ENCODE measurements around the gene RBM26.

RBM26 gene

DNA sequence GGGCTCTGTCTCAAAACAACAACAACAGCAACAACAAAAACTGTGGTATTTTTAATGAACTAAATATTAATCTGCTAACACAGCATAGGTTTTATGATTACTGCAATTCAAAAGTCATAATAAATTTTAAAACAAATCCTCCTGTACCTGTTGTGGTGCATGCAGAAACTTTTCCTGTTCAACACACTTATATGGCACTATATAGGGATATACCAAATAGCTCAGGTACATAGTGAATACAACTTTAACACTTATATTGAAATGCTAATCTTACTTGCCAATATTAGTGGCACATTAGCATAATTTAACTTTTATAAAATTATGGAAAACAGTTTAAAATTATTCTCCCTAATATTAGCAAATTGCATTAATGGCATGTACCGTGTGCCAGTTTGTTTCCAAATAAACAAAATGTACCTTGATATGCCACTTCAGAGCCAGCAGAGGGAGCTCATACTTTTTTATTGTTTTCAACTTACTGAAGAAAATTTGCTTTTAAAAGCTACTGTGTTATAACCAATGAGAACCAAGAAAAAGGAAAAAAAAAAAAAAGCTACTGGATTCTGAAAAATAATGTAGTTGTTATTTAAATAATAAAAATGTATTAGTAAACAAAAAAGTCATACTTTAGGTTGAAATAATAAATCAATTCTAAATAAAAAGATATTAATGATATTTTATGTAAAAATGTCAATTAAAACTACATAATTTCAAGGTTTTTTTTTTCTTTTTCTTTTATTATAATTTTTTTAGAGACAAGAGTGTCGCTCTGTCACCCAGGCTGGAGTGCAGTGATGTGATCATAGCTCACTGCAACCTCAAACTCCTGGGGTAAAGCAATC is 18.0 kb upstream of the RBM26 start:
- DNase-seq = peak; percentile 57

GRCh38 chr13:79423340-79423739 is 17.3 kb upstream of the RBM26 start:
- DNase-seq = no peak

DNA sequence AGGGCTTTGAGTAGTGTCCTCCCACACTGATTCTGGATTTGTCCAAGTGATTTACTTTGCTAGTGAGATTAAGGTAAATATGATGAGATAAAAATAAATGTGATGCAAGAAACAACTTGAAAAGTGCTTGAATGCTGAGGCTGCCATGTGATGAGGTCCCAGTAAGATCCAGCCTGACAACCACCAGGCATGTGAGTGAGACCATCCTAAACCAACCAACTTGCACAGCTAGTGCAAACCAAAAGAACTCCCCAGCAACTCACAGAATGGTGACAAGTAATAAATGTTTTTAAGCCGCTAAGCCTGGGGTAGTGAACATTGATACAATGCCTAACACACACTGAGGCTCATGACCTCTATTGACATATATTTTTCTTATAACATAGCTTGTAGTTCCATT is 13.3 kb upstream of the RBM26 start:
- peak; percentile 32 for DNase-seq

DNA sequence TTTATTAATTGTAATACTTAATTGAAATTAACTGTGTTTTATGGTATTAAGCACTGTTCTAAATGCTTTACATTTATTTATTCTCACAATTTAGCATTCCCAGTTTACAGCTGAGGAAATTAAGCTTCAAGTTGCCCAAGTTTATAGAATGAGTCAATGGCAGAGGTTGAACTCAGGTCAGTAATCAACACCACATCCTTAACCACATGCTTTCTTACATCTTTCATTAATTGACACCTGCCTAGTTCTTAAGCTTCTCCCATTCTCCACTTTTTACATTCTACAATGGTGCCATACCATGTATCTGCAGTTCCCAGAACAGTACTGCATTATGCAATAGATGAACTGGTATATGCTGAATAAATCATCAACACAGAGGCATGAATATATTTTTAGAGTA is 11.7 kb upstream of the RBM26 start:
- DNase-seq = no peak

DNA sequence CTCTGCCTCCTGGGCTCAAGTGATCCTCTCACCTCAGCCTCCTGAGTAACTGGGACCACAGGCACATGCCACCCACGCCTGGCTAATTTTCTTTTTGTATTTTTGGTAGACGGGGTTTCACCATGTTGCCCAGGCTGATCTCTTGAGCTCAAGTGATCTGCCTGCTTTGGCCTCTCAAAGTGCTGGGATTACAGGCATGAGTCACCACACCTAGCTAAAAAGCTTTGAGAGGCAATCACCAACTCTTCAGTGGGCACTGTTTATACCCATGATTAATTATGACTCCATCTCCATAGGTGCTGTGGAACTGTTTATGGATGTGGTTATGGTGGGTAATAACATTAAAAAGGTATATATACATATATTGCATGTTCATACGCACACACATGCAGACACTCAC is 7.5 kb upstream of the RBM26 start:
- peak; percentile 16 for DNase-seq

DNA sequence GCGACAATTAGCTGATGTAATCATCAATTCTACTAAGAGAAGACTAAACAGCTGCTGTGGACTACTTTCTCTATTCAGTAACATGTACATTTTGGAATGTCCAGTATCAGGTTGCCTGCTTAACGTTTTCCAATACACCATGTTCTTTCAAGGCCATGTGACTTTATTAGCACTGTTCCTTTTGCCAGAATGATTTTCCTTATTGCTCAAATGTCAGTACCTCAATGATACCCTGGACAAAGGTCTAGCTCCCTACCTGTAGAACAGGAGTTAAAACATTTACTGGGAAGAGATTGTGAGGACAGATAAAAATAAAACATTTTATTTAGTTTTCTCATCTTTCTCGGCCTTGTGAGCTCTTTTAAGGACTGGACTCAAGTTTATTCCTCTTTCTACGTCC is 3.8 kb upstream of the RBM26 start:
- DNase-seq = no peak

DNA sequence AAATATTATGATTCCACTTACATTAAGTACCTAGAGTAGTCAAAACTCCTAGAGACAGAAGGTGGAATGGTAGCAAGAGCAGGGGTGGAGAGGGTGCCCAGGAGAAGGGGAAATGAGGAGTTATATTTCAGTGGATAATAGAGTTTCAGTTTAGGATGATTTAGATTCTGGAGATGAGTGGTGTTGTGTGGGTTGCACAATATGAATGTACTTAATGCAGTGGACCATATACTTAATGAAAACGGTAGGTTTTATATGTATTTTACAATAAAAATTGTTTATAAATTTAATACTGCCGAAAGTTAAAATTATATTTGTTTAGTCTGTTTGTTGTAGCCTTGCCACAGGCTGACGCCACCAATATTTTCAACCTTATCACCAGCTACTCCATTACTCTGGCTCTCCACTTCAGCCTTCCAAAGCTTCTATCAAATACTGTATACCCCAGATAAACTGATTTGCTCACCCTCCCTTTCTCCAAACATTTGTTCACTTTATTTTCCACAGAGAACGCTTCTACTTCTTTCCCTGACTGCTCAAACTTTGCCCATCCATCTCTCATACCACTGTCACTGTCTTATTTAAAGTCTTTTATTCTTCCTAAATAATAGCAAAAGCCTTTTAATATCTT is 1.4 kb upstream of the RBM26 start:
- DNase-seq = peak; percentile 10

DNA sequence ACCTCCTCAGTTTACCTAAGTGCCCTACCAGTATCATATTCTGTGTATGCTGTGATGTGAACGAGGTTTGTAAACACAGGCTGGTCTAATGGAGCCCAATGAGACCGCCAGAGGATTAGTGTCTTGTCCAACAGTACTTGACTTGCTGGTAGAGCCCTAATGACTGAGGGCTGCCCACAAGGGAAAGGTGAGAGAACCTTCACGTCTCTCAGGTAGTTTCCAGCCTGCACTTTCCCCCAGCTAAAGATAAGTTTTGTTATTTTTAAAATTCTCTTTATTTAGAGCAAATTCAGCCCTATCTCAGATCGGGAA is 498 bp upstream of the RBM26 start:
- no peak for DNase-seq

- peak; percentile 51 for DNase-seq
Observed at GRCh38 chr13:79405501-79405830, 589 bp downstream of the RBM26 start.

GRCh38 chr13:79404985-79405384 is 1.1 kb downstream of the RBM26 start:
- DNase-seq = peak; percentile 23

- peak; percentile 0 for DNase-seq
Observed at GRCh38 chr13:79404361-79404760, 1.7 kb downstream of the RBM26 start.

DNA sequence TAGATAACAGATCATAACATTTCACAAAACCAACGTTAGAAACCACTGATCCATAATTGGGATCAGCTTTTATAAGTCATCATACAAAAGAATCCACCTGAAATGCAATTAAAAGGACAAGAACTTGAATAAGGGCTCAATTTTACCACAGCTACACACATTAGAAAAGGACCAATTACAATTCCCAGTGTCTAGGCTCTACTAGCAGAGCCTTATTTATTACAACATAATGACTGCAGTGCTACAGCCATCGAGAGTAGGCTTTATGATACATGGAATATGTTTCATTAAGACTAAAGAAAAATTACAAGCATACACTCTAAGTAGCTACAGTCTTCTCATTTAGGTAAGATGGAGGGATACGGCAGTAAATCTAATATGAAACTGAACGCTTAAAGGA is 2.9 kb downstream of the RBM26 start:
- no peak for DNase-seq

DNA sequence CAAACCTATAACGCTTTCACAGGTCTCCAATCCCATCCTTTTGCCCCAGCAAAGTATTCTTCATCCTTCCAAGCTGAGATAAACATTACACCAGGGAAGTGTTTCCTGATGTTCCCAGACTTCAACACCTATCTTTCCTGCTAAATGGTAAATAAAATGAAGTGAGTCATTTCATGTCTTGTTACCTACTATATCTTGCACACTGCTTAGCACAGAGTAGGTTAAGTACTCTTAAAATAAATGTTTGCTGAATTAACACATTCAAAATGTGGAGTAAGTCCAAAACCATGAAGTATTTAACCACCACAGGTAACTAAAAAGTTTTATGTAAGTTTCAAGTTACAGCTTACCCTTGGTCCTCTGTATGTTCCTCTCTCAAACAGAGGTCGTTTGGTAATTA is 3.4 kb downstream of the RBM26 start:
- DNase-seq = no peak

DNA sequence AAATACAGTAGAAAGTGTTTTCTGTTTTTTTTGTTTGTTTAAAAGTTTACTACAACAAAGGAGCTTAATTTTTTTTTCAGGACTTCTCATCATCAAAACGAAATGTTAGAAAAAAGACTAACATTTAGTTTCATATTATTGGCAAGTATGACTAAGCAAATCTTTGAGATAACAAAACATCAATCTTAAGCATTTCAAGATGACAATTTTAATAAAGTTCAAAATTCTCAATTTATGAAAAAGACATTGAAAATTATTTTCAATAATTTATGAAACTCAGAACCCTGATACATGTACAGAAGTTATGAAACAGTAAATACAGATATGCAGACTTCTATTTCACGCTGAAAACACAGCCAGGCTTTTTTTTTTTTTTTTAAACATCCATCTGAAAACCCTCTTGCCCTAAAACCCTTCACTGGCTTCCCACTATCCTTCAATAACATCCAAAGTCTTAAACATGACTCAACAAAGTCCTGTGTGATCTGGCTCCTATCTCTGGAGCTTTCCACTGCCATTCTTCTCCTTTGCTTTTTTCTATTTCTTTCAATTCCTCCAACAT is 3.9 kb downstream of the RBM26 start:
- no peak for DNase-seq

- DNase-seq = no peak
Observed at GRCh38 chr13:79401259-79402070, 4.6 kb downstream of the RBM26 start.

- DNase-seq = peak; percentile 23
Observed at GRCh38 chr13:79398915-79399314, 7.1 kb downstream of the RBM26 start.

- no peak for DNase-seq
Observed at GRCh38 chr13:79398127-79398526, 7.9 kb downstream of the RBM26 start.

DNA sequence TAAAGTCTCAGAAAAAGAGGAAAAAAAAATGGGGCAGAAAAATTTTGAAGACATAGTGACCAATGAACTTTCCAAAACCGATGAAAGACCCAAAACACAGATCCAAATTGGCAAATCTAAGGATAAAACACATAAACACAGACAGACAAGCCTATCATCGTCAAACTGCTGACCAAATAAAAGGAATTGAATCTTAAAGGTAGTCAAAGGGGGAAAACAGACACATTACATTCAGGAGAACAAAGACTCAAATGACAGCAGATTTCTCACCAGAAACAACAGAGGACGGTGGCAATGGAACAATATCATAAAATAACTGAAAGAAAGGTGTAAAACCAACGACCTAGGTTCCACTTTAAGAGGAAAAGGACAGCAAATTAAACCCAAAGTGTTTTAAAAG is 10.2 kb downstream of the RBM26 start:
- no peak for DNase-seq

GRCh38 chr13:79393564-79394249 is 12.3 kb downstream of the RBM26 start:
- peak; percentile 63 for DNase-seq

DNA sequence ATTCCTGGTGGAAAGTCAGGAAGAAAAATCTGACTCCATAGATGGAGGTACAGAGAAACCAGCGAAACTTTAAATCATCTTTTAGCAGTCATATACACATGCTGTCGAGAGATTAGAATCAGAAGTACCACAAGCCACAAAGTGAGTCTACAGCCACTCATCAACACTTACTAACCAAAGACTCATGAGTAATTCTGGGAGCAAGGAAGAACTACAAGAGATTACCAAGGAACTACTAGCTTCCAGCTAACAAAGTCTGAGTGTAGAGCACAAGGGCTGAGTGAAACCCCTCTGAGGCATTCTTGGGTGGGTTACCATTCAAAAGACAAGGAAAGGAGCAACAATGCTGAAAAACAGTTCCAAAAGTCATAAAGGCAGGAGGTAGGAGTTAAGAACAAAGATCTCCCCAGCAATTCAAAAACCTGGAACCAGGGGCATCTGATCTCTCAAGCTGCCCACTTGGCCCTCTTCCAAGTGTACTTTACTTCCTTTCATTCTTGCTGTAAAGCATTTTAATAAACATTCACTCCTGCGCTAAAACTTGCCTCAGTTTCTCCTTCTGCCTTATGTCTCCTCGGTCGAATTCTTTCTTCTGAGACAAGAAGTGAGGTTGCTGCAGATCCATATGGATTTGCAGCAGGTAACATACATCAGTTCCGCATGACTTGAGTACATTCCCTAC is 13.0 kb downstream of the RBM26 start:
- DNase-seq = peak; percentile 30

DNA sequence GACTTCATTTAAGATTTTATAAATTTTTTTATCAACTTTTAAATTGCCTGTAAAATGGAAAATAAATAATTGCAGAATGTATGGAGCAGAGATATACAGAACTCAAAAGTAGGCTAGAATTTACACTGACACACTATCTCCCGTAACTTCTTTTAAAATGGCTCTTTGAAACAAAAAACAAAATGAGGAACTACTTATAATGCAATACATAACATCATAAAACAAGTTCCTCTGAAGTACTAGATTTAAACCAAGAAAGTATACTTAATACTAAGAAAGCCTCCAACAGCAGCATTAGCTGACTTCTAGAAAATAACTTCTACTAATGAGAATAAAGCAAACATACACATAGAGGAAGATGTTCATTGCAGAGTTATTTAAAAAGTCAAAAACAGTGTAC is 17.0 kb downstream of the RBM26 start:
- DNase-seq = no peak

DNA sequence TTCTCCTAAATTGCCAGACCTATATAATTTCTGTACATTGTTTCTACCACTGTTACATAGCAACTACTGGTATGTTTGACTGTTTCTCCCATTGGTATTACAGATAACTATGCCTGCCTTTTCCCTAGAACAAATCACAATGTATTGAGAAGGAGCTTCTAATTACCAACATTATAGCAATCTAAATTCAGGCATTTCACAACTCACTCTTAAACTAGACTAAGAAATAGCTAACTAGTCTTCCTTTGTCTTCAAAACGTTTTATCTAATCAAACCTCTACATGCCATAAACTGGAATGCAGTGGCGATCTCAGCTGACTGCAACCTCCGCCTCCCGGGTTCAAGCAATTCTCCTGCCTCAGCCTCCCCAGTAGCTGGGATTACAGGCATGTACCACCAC is 18.2 kb downstream of the RBM26 start:
- no peak for DNase-seq

All from DMS53 (cell line).